HEK293T (cell line): Measurements from ENCODE around the gene TRIM43B.

Source experiments
- ARNT ChIP-seq: fragments of 450-650 bp; IDR thresholded peaks from 2 replicates; pipeline ENCODE4 v1.6.1; 2017; ENCODE audit warnings: mild to moderate bottlenecking
- BHLHE40 ChIP-seq: fragments of 450-650 bp; IDR thresholded peaks from 2 replicates; pipeline ENCODE4 v1.6.1; 2016; ENCODE audit warnings: mild to moderate bottlenecking, moderate library complexity, borderline replicate concordance
- ELF4 ChIP-seq: fragments of 450-650 bp; IDR thresholded peaks from 2 replicates; pipeline ENCODE4 v1.6.1; 2017; ENCODE audit warnings: antibody characterized with exemption
- FOXA1 ChIP-seq: fragments of 450-650 bp; IDR thresholded peaks from 2 replicates; pipeline ENCODE4 v1.6.1; 2016; ENCODE audit warnings: mild to moderate bottlenecking
- FOXK2 ChIP-seq: fragments of 450-650 bp; IDR thresholded peaks from 2 replicates; pipeline ENCODE4 v1.6.1; 2016; ENCODE audit warnings: mild to moderate bottlenecking
- FOXM1 ChIP-seq: fragments of 450-650 bp; IDR thresholded peaks from 2 replicates; pipeline ENCODE4 v1.6.1; 2017; ENCODE audit warnings: mild to moderate bottlenecking, borderline replicate concordance
- HDGF ChIP-seq: fragments of 450-650 bp; IDR thresholded peaks from 2 replicates; pipeline ENCODE4 v1.6.1; 2017; ENCODE audit warnings: antibody characterized with exemption, borderline replicate concordance
- L3MBTL2 ChIP-seq: fragments of 450-650 bp; conservative IDR thresholded peaks from 2 replicates; pipeline ENCODE4 v1.6.1; 2016; ENCODE audit warnings: mild to moderate bottlenecking
- NFRKB ChIP-seq: fragments of 450-650 bp; IDR thresholded peaks from 2 replicates; pipeline ENCODE4 v1.6.1; 2016; ENCODE audit warnings: mild to moderate bottlenecking, moderate library complexity
- PKNOX1 ChIP-seq: fragments of 450-650 bp; IDR thresholded peaks from 2 replicates; pipeline ENCODE4 v1.6.1; 2016
- SP1 ChIP-seq: fragments of 450-650 bp; IDR thresholded peaks from 2 replicates; pipeline ENCODE4 v1.6.1; 2017
- SUZ12 ChIP-seq: fragments of 450-650 bp; IDR thresholded peaks from 2 replicates; pipeline ENCODE4 v1.6.1; 2016; ENCODE audit warnings: mild to moderate bottlenecking
- TARDBP ChIP-seq: fragments of 450-650 bp; IDR thresholded peaks from 2 replicates; pipeline ENCODE4 v1.6.1; 2016
- ZNF384 ChIP-seq: fragments of 450-650 bp; IDR thresholded peaks from 2 replicates; pipeline ENCODE4 v1.6.1; 2016

- TF ChIP-seq ZNF384 = no peak
- TF ChIP-seq SUZ12 = no peak
- no peak for TF ChIP-seq NFRKB
- no peak for TF ChIP-seq FOXM1
- TF ChIP-seq L3MBTL2 = no peak
- TF ChIP-seq FOXK2 = no peak
- no peak for TF ChIP-seq SP1
- TF ChIP-seq TARDBP = no peak
- no peak for TF ChIP-seq PKNOX1
- TF ChIP-seq FOXA1 = no peak
- TF ChIP-seq ELF4 = no peak
- TF ChIP-seq BHLHE40 = no peak
- TF ChIP-seq HDGF = no peak
- no peak for TF ChIP-seq ARNT
These were observed 39.6 kb upstream of the TRIM43B start for GRCh38 chr2:95524195-95524594.
